ENCODE results near the gene BTNL2.

The BTNL2 gene

DNA sequence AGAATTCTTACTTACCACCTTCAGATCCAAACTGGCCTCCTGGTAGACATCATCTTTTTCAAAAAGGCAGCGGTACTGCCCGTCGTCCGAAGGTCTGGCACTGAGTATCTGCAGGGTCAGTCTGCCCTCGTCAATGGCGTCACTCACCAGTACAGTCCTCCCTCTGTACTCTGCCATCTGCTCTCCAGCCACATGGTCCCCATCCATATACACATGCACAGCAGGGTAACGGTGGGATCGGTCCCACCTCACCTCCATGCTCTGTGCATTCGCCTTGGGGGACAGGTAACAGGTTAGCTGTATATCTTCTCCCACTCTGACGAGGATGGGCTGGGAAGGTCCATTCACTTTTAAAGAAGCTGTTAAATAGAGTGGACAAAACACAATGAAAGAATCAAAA, 11.0 kb downstream of the BTNL2 start:
- Histone ChIP-seq H3K36me3 (ENCODE audit: control insufficient read depth, insufficient read depth, low read length) (no peaks in the 10 kb centered on the region), H3K4me3 (ENCODE audit: low read length) (no peak overlapping the region), H3K27ac (ENCODE audit: low read length) (no peak overlapping the region), H3K4me1 (ENCODE audit: control insufficient read depth, insufficient read depth, low read length) (no peaks in the 10 kb centered on the region), H3K9me3 (ENCODE audit: control insufficient read depth, insufficient read depth, low read length) (no peaks in the 10 kb centered on the region), H3K27me3 (ENCODE audit: control insufficient read depth, insufficient read depth, low read length) (no peaks in the 10 kb centered on the region; the same call in 1 of the 2 replicates)
- no peak for DNase-seq (ENCODE audit: low read depth, low spot score)
- no CpG with 5 or more reads among the region's 10 CpGs for WGBS (ENCODE audit: insufficient coverage, insufficient read length)

DNA sequence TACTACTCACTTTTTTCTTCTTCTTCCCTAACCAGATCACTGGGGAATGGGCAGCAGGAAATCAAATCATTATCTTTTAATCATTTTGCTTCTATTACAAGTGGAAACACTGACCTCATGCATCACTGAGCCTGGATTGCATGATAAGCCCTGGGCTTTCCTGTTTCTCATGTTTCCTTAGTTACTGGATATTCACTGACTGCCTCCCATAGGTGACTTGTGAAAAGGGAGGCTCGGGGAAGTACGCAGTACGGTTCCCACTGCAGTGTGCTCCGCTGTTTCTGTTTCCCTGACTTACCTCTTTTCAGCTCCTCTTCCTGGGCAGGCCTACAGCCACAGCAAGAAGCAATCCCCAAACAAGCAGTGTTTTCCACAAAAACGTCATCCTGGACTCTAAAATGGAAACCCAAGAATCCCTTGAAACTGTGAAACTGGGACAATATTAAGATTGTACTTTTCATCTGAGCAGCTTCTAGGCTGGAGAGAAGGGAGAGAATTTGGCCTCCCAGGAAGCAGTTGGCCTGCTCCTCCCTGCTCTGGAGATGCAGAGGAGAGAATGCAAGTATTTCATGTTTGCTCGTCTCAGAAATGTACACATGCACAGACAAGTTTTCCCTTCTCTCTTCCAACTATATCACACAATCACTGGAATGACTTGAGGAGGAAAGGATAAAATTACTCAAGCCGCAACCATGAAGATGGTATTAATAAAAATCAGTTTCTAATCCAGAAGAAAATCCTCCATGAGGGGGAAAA, 13.1 kb downstream of the BTNL2 start:
- H3K36me3 ChIP-seq (ENCODE audit: control insufficient read depth, insufficient read depth, low read length): no peaks in the 10 kb centered on the region
- H3K4me3 ChIP-seq (ENCODE audit: low read length): no peak overlapping the region
- WGBS (ENCODE audit: insufficient coverage, insufficient read length): no CpG with 5 or more reads among the region's 7 CpGs
- no peaks in the 10 kb centered on the region; the same call in 1 of the 2 replicates for H3K27me3 ChIP-seq (ENCODE audit: control insufficient read depth, insufficient read depth, low read length)
- DNase-seq (ENCODE audit: low read depth, low spot score): no peak
- no peaks in the 10 kb centered on the region for H3K4me1 ChIP-seq (ENCODE audit: control insufficient read depth, insufficient read depth, low read length)
- no peaks in the 10 kb centered on the region for H3K9me3 ChIP-seq (ENCODE audit: control insufficient read depth, insufficient read depth, low read length)
- no peak overlapping the region for H3K27ac ChIP-seq (ENCODE audit: low read length)

GRCh38 chr6:32391505-32391904, 15.5 kb downstream of the BTNL2 start:
- Histone ChIP-seq H3K27ac (ENCODE audit: low read length) (no peak overlapping the region), H3K9me3 (ENCODE audit: control insufficient read depth, insufficient read depth, low read length) (no peaks in the 10 kb centered on the region), H3K4me1 (ENCODE audit: control insufficient read depth, insufficient read depth, low read length) (no peaks in the 10 kb centered on the region), H3K4me3 (ENCODE audit: low read length) (no peak overlapping the region), H3K36me3 (ENCODE audit: control insufficient read depth, insufficient read depth, low read length) (no peaks in the 10 kb centered on the region), H3K27me3 (ENCODE audit: control insufficient read depth, insufficient read depth, low read length) (no peaks in the 10 kb centered on the region; the same call in 1 of the 2 replicates)
- WGBS (ENCODE audit: insufficient coverage, insufficient read length): no CpG with 5 or more reads among the region's 6 CpGs
- DNase-seq (ENCODE audit: low read depth, low spot score): no peak

GRCh38 chr6:32387589-32388340, 19.2 kb downstream of the BTNL2 start:
- H3K27ac ChIP-seq (ENCODE audit: low read length): no peak overlapping the region
- no peaks in the 10 kb centered on the region for H3K27me3 ChIP-seq (ENCODE audit: control insufficient read depth, insufficient read depth, low read length)
- DNase-seq (ENCODE audit: low read depth, low spot score): no peak
- no peaks in the 10 kb centered on the region for H3K9me3 ChIP-seq (ENCODE audit: control insufficient read depth, insufficient read depth, low read length)
- WGBS (ENCODE audit: insufficient coverage, insufficient read length): no CpG with 5 or more reads among the region's 6 CpGs
- H3K4me1 ChIP-seq (ENCODE audit: control insufficient read depth, insufficient read depth, low read length): no peaks in the 10 kb centered on the region
- H3K4me3 ChIP-seq (ENCODE audit: low read length): no peak overlapping the region
- no peaks in the 10 kb centered on the region for H3K36me3 ChIP-seq (ENCODE audit: control insufficient read depth, insufficient read depth, low read length)

DNA sequence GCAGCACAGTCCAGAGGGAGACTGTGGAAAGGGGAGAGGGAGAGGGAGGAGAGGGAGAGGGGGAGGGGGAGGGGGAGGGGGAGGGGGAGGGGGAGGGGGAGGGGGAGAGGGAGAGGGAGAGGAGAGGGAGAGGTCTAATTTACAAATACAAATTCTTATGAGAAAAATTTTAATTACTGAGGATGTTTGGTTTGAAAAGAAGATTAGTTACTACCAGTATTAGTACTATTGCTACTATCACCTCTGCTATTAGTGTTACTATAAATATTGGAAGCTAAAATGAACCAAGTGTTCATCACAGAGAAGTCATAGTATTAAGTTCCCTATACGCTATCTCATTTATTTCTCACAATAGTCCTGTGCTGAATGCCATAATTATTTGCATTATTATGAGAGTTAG, 20.9 kb downstream of the BTNL2 start:
- no CpG with 5 or more reads among the region's 1 CpG for WGBS (ENCODE audit: insufficient coverage, insufficient read length)
- no peak overlapping the region for H3K27ac ChIP-seq (ENCODE audit: low read length)
- H3K4me3 ChIP-seq (ENCODE audit: low read length): no peak overlapping the region
- no peaks in the 10 kb centered on the region for H3K4me1 ChIP-seq (ENCODE audit: control insufficient read depth, insufficient read depth, low read length)
- no peaks in the 10 kb centered on the region for H3K9me3 ChIP-seq (ENCODE audit: control insufficient read depth, insufficient read depth, low read length)
- H3K27me3 ChIP-seq (ENCODE audit: control insufficient read depth, insufficient read depth, low read length): no peaks in the 10 kb centered on the region
- H3K36me3 ChIP-seq (ENCODE audit: control insufficient read depth, insufficient read depth, low read length): no peaks in the 10 kb centered on the region
- no peak for DNase-seq (ENCODE audit: low read depth, low spot score)

- Histone ChIP-seq H3K27ac (ENCODE audit: low read length) (no peak overlapping the region), H3K36me3 (ENCODE audit: control insufficient read depth, insufficient read depth, low read length) (no peaks in the 10 kb centered on the region), H3K9me3 (ENCODE audit: control insufficient read depth, insufficient read depth, low read length) (no peaks in the 10 kb centered on the region), H3K27me3 (ENCODE audit: control insufficient read depth, insufficient read depth, low read length) (no peaks in the 10 kb centered on the region), H3K4me1 (ENCODE audit: control insufficient read depth, insufficient read depth, low read length) (no peaks in the 10 kb centered on the region), H3K4me3 (ENCODE audit: low read length) (no peak overlapping the region)
- no CpG with 5 or more reads among the region's 1 CpG for WGBS (ENCODE audit: insufficient coverage, insufficient read length)
- DNase-seq (ENCODE audit: low read depth, low spot score): no peak
These were observed 24.1 kb downstream of the BTNL2 start for GRCh38 chr6:32382757-32383420.

GRCh38 chr6:32379545-32379944, 27.4 kb downstream of the BTNL2 start:
- no peaks in the 10 kb centered on the region for H3K36me3 ChIP-seq (ENCODE audit: control insufficient read depth, insufficient read depth, low read length)
- no peaks in the 10 kb centered on the region for H3K9me3 ChIP-seq (ENCODE audit: control insufficient read depth, insufficient read depth, low read length)
- no CpG with 5 or more reads among the region's 2 CpGs for WGBS (ENCODE audit: insufficient coverage, insufficient read length)
- no peaks in the 10 kb centered on the region for H3K4me1 ChIP-seq (ENCODE audit: control insufficient read depth, insufficient read depth, low read length)
- H3K27ac ChIP-seq (ENCODE audit: low read length): no peak overlapping the region
- H3K4me3 ChIP-seq (ENCODE audit: low read length): no peak overlapping the region
- no peak for DNase-seq (ENCODE audit: low read depth, low spot score)
- H3K27me3 ChIP-seq (ENCODE audit: control insufficient read depth, insufficient read depth, low read length): no peaks in the 10 kb centered on the region

DNA sequence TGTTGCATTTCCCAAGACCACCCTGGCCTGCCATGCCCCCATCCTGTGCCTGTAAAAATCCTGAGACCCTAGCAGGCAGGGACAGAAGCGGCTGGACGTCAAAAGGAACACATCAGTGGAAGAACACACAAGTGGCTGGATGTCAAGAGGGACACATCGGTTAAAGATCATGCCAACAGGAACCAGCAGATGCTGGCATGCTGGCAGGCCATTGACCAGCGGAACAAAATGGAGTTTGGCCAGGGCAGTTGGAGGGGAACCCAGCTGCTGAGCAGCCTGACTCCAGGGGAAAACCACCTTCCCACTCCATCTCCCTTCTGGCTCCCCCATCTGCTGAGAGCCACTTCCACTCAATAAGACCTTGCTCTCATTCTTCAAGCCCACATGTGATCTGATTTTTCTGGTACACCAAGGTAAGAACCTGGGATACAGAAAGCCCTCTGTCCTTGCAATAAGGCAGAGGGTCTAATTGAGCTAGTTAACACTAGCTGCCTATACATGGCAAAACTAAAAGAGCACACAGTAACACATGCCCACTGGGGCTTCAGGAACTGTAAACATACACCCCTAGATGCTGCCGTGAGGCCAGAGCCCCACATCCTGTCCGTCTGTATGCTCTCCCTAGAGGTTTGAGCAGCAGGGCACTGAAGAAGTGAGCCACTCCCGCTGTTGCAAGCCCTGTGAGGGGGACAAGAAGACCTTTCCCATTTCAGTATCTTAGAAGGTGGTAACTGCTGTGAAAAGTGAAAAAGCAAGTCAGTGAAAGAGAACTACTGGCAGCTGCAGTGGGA, 31.0 kb downstream of the BTNL2 start:
- H3K4me1 ChIP-seq (ENCODE audit: control insufficient read depth, insufficient read depth, low read length): no peaks in the 10 kb centered on the region
- no CpG with 5 or more reads among the region's 7 CpGs for WGBS (ENCODE audit: insufficient coverage, insufficient read length)
- H3K9me3 ChIP-seq (ENCODE audit: control insufficient read depth, insufficient read depth, low read length): no peaks in the 10 kb centered on the region
- no peaks in the 10 kb centered on the region for H3K36me3 ChIP-seq (ENCODE audit: control insufficient read depth, insufficient read depth, low read length)
- no peaks in the 10 kb centered on the region for H3K27me3 ChIP-seq (ENCODE audit: control insufficient read depth, insufficient read depth, low read length)
- no peak for DNase-seq (ENCODE audit: low read depth, low spot score)
- H3K4me3 ChIP-seq (ENCODE audit: low read length): no peak overlapping the region
- H3K27ac ChIP-seq (ENCODE audit: low read length): no peak overlapping the region

DNA sequence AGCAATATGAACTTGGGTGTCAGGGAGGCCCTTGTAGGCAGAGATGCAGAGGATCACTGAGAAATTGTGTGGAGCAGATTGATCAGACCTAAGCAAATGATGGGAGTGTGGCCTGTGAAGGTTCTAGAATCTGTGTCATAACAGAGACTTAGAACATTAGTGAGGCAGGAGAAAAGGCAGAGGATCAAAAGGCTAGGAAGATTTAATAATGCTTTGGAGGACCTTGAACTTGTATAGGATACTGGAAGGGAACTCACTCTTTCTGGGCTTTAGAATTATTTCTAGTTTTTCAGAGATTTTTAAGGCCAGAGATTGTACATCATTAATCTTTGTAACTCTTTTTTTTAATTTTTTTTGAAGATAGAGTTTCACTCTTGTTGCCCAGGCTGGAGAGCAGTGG, 35.2 kb downstream of the BTNL2 start, which contains the start of gene TSBP1:
TSBP1 (minus strand) TSS at position 101 of the 400 bp plus-strand sequence. CDS start 197 bp downstream, outside the sequence.
- Histone ChIP-seq H3K36me3 (ENCODE audit: control insufficient read depth, insufficient read depth, low read length) (no peaks in the 10 kb centered on the region), H3K4me3 (ENCODE audit: low read length) (no peak within 1 kb of the TSS), H3K9me3 (ENCODE audit: control insufficient read depth, insufficient read depth, low read length) (no peaks in the 10 kb centered on the region), H3K4me1 (ENCODE audit: control insufficient read depth, insufficient read depth, low read length) (no peaks in the 10 kb centered on the region), H3K27me3 (ENCODE audit: control insufficient read depth, insufficient read depth, low read length) (no peaks in the 10 kb centered on the region), H3K27ac (ENCODE audit: low read length) (no peak within 1 kb of the TSS)
- no peak for DNase-seq (ENCODE audit: low read depth, low spot score)

- Histone ChIP-seq H3K9me3 (ENCODE audit: control insufficient read depth, insufficient read depth, low read length) (no peaks in the 10 kb centered on the region), H3K36me3 (ENCODE audit: control insufficient read depth, insufficient read depth, low read length) (no peaks in the 10 kb centered on the region), H3K4me3 (ENCODE audit: low read length) (no peak overlapping the region), H3K27ac (ENCODE audit: low read length) (no peak overlapping the region), H3K4me1 (ENCODE audit: control insufficient read depth, insufficient read depth, low read length) (no peaks in the 10 kb centered on the region), H3K27me3 (ENCODE audit: control insufficient read depth, insufficient read depth, low read length) (no peaks in the 10 kb centered on the region)
- WGBS (ENCODE audit: insufficient coverage, insufficient read length): no CpG with 5 or more reads among the region's 1 CpG
- no peak for DNase-seq (ENCODE audit: low read depth, low spot score)
These were observed 35.8 kb downstream of the BTNL2 start for GRCh38 chr6:32371229-32371628.
